Measurements from ENCODE around the gene GPR146. TPM values are rescaled to one million over a fixed set of nuclear protein-coding genes. Genes with fewer than 3 reads are reported as not detected.

GPR146 gene
- total RNA-seq, 1 experiment from 2014 or later, result 0.95 TPM

- Histone ChIP-seq H3K27me3 (replicated peaks; ENCODE audit: insufficient read depth, low read depth, low read length, poor library complexity) (no peaks in the 10 kb centered on the region), H3K36me3 (ENCODE audit: insufficient read depth, low read length, poor library complexity, severe bottlenecking) (peaks cover 7% of the 10 kb centered on the region), H3K27ac (ENCODE audit: low read depth, low read length, poor library complexity, severe bottlenecking) (no peak overlapping the region), H3K9me3 (ENCODE audit: low read depth, low read length, poor library complexity, severe bottlenecking) (no peaks in the 10 kb centered on the region), H3K4me3 (ENCODE audit: low read depth, low read length, poor library complexity, severe bottlenecking) (no peak overlapping the region), H3K4me1 (ENCODE audit: insufficient read depth, low read length, poor library complexity, severe bottlenecking) (no peaks in the 10 kb centered on the region)
- BruUV-seq (replicated peaks), result no TSS peak
- ChIA-PET CTCF (no interaction called here), POLR2A (ENCODE audit: low non-redundant PET) (no interaction called here)
- intact Hi-C loops (cut with micrococcal nuclease; ENCODE audit: unreplicated experiment), result no loop called here
- TF ChIP-seq EZH2 (IDR thresholded peaks at IDR 0.05; ENCODE audit: borderline replicate concordance, low read depth, low read length, poor library complexity, severe bottlenecking) (no peak), CTCF (conservative IDR thresholded peaks at IDR 0.05; ENCODE audit: low read depth, low read length) (no peak)
- no peak for DNase-seq (ENCODE audit: low spot score)
Measured at GRCh38 chr7:1013581-1013980, 30.8 kb upstream of the GPR146 start.

- ChIA-PET CTCF (no interaction called here), POLR2A (ENCODE audit: low non-redundant PET) (no interaction called here)
- DNase-seq (ENCODE audit: low spot score), result no peak
- TF ChIP-seq CTCF (conservative IDR thresholded peaks at IDR 0.05; ENCODE audit: low read depth, low read length) (no peak), EZH2 (IDR thresholded peaks at IDR 0.05; ENCODE audit: borderline replicate concordance, low read depth, low read length, poor library complexity, severe bottlenecking) (no peak)
- Histone ChIP-seq H3K27me3 (replicated peaks; ENCODE audit: insufficient read depth, low read depth, low read length, poor library complexity) (no peaks in the 10 kb centered on the region), H3K27ac (ENCODE audit: low read depth, low read length, poor library complexity, severe bottlenecking) (no peak overlapping the region), H3K4me1 (ENCODE audit: insufficient read depth, low read length, poor library complexity, severe bottlenecking) (no peaks in the 10 kb centered on the region), H3K9me3 (ENCODE audit: low read depth, low read length, poor library complexity, severe bottlenecking) (no peaks in the 10 kb centered on the region), H3K36me3 (ENCODE audit: insufficient read depth, low read length, poor library complexity, severe bottlenecking) (peaks cover 7% of the 10 kb centered on the region), H3K4me3 (ENCODE audit: low read depth, low read length, poor library complexity, severe bottlenecking) (no peak overlapping the region)
- BruUV-seq (replicated peaks), result no TSS peak
- intact Hi-C loops (cut with micrococcal nuclease; ENCODE audit: unreplicated experiment), result no loop called here
Measured at GRCh38 chr7:1014681-1015080, 29.7 kb upstream of the GPR146 start.

GRCh38 chr7:1015196-1016121 is 28.9 kb upstream of the GPR146 start:
- H3K36me3 ChIP-seq (ENCODE audit: insufficient read depth, low read length, poor library complexity, severe bottlenecking), result peaks cover 3% of the 10 kb centered on the region
- H3K9me3 ChIP-seq (ENCODE audit: low read depth, low read length, poor library complexity, severe bottlenecking), result no peaks in the 10 kb centered on the region
- no peak for TF ChIP-seq CTCF (conservative IDR thresholded peaks at IDR 0.05; ENCODE audit: low read depth, low read length)
- TF ChIP-seq EZH2 (IDR thresholded peaks at IDR 0.05; ENCODE audit: borderline replicate concordance, low read depth, low read length, poor library complexity, severe bottlenecking), result no peak
- H3K4me1 ChIP-seq (ENCODE audit: insufficient read depth, low read length, poor library complexity, severe bottlenecking), result no peaks in the 10 kb centered on the region
- H3K4me3 ChIP-seq (ENCODE audit: low read depth, low read length, poor library complexity, severe bottlenecking), result no peak overlapping the region
- no peak for DNase-seq (ENCODE audit: low spot score)
- intact Hi-C loops (cut with micrococcal nuclease; ENCODE audit: unreplicated experiment), result no loop called here
- no peak overlapping the region for H3K27ac ChIP-seq (ENCODE audit: low read depth, low read length, poor library complexity, severe bottlenecking)
- BruUV-seq (replicated peaks), result no TSS peak
- POLR2A ChIA-PET (ENCODE audit: low non-redundant PET), result no interaction called here
- no peaks in the 10 kb centered on the region for H3K27me3 ChIP-seq (replicated peaks; ENCODE audit: insufficient read depth, low read depth, low read length, poor library complexity)
- CTCF ChIA-PET, result no interaction called here

Data from A673 (cell line).